Rectal smooth muscle tissue (tissue), 1 donor: ENCODE data around the gene RASD2.

Source experiments
- H3K27ac ChIP-seq: one replicate; pipeline ENCODE4 v1.7.0; 2013; ENCODE audit warnings: low read depth, low read length, inconsistent platforms
- H3K27me3 ChIP-seq: one replicate; pipeline ENCODE4 v1.7.0; 2013; ENCODE audit warnings: low read length; ENCODE audit not compliant: control insufficient read depth, insufficient read depth
- H3K36me3 ChIP-seq: one replicate; pipeline ENCODE4 v1.7.0; 2013; ENCODE audit warnings: low read length; ENCODE audit not compliant: control insufficient read depth, insufficient read depth
- H3K4me1 ChIP-seq: one replicate; pipeline ENCODE4 v1.7.0; 2013; ENCODE audit warnings: low read length; ENCODE audit not compliant: control insufficient read depth, insufficient read depth
- H3K4me3 ChIP-seq: one replicate; pipeline ENCODE4 v1.7.0; 2013; ENCODE audit warnings: low read length
- H3K9ac ChIP-seq: one replicate; pipeline ENCODE4 v1.7.0; 2013; ENCODE audit warnings: low read length

RASD2 gene

DNA sequence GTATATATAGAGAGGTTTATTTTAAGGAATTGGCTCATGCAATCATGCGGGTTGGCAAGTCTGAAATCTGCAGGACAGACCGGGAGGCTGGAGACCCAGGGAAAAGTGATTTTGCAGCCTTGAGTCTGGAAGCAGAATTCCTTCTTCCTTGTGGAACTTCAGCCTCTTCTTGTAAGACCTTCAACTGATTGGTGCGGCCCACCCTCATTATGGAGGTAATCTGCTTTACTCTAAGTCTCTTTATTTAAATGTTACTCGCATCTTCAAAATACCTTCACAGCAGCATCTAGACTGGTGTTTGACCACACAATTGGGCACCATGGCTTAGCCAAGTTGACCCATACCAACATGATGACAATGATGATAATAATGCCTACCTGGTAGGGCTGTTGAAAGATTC lies 58.7 kb downstream of the RASD2 start:
- Histone ChIP-seq H3K4me1 (peaks cover 11% of the 10 kb centered on the region), H3K9ac (no peak overlapping the region), H3K27ac (no peak overlapping the region), H3K36me3 (no peaks in the 10 kb centered on the region), H3K27me3 (no peaks in the 10 kb centered on the region), H3K4me3 (no peak overlapping the region)

DNA sequence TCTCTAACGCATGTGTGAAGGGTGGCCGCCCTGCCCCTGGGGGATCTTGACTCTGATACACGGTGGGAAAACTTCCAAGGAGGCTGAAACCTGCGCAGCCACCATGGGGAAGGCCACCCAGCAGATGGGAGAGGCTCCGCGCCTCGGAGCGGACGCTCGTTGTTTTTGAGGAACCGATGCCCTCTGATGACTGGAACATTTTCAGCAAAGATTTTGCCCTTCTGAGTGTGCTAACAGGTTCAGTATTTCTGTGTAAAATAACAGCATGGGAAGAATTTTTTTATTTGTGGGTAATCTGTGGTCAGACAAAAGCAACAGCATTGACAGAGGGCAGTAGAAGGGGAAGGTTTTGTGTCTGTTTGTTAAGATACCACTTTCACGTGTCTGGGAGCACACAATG lies 59.8 kb downstream of the RASD2 start:
- no peak overlapping the region for H3K27ac ChIP-seq
- no peaks in the 10 kb centered on the region for H3K27me3 ChIP-seq
- no peak overlapping the region for H3K9ac ChIP-seq
- no peak overlapping the region for H3K4me3 ChIP-seq
- peaks cover 11% of the 10 kb centered on the region for H3K4me1 ChIP-seq
- H3K36me3 ChIP-seq: no peaks in the 10 kb centered on the region

DNA sequence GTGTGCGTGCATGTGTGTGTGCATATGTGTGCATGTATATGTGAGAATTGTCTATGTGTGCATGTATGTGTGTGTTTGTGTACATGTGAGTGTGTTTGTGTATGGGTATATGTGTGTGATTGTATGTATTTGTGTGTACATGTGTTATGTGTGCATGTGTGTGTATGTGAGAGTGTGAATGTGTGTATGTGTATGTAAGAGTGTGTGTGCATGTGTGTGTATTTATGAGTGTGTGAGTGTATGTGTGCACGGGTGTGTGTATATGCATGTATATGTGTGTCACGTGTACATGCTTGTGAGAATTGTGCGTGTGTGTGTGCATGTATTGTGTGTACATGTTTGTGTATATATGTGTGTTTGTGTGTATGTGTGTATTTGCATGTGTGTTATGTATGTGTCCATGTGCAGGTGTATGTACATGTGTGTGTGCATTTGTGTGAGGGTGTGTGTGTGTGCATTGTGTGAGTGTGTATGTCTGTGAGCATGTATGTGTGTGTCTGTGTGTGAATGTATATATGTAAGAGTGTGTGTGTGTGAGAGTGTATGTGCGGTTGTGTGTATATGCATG lies 60.5 kb downstream of the RASD2 start:
- Histone ChIP-seq H3K27me3 (no peaks in the 10 kb centered on the region), H3K36me3 (no peaks in the 10 kb centered on the region), H3K4me1 (peaks cover 17% of the 10 kb centered on the region), H3K4me3 (no peak overlapping the region), H3K9ac (no peak overlapping the region), H3K27ac (no peak overlapping the region)

DNA sequence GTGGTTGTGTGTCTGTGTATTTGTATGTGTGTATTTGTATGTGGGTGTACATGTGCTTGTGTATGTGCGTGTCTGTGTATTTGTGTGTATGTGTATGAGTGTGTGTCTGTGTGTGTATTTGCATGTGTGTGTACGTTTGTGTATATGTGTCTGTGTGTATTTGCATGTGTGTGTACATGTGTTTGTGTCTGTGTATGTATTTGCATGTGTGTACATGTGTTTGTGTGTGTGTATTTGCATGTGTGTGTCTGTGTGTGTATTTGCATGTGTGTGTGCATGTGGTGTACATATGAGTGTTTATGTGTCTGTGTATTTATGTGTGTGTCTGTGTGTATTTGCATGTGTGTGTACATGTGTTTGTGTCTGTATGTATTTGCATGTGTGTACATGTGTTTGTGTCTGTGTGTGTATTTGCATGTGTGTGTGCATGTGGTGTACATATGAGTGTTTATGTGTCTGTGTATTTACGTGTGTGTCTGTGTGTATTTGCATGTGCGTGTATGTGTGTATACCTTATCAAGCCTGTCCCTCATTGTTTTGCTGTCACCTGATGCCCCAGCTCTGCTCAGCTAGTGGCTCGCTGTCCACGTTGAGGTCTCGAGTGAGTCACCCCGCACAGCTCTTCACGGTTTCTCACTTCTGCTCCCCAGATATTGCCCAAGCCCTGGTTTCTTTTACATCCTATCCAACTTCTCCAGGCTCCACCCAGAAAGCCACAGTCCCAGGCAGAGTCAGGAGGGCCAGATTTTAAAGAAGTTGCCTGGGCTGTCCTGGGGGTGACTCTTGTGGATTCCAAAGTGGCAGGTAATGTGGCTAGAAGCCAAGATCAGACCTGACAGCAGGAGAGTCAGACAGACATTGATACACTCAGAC lies 61.3 kb downstream of the RASD2 start:
- Histone ChIP-seq H3K27me3 (no peaks in the 10 kb centered on the region), H3K36me3 (no peaks in the 10 kb centered on the region), H3K4me3 (no peak overlapping the region), H3K27ac (no peak overlapping the region), H3K9ac (no peak overlapping the region), H3K4me1 (peaks cover 20% of the 10 kb centered on the region)
